Measurements from ENCODE around the gene ZDHHC14.

DNA sequence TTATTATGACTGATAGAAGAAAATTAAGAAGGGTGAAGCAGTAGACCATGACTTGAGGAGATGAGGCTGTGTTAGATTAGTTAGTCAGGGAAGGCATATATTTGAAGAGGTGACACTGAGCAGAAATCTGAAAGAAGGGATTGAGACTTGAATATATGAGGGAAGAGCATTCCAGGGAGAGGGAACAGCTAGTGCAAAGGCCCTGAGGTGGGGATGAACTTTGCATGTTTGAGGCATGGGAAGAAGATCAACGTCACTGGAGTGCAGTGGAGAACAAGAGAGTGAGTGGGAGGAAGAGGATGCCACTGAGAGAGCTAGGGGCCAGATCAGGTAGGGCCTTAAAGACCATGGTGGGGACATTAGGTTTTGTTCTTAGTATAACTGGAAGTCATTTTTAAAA lies 119.0 kb downstream of the ZDHHC14 start:
- TF ChIP-seq EP300 (IDR thresholded peaks at IDR 0.05), result no peak
- TF ChIP-seq, protein P1, sequence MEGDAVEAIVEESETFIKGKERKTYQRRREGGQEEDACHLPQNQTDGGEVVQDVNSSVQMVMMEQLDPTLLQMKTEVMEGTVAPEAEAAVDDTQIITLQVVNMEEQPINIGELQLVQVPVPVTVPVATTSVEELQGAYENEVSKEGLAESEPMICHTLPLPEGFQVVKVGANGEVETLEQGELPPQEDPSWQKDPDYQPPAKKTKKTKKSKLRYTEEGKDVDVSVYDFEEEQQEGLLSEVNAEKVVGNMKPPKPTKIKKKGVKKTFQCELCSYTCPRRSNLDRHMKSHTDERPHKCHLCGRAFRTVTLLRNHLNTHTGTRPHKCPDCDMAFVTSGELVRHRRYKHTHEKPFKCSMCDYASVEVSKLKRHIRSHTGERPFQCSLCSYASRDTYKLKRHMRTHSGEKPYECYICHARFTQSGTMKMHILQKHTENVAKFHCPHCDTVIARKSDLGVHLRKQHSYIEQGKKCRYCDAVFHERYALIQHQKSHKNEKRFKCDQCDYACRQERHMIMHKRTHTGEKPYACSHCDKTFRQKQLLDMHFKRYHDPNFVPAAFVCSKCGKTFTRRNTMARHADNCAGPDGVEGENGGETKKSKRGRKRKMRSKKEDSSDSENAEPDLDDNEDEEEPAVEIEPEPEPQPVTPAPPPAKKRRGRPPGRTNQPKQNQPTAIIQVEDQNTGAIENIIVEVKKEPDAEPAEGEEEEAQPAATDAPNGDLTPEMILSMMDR (IDR thresholded peaks at IDR 0.05), result no peak
- no peak for TF ChIP-seq POLR2A (IDR thresholded peaks at IDR 0.05)
